WI38 (cell line): ENCODE results near the gene TIMM10.

ENCODE experiments used
- H3K4me3 ChIP-seq: 2 replicates; pipeline ENCODE4 v1.5.1; 2011; ENCODE audit warnings: low read depth, mild to moderate bottlenecking, control low read depth, low read length
- CTCF ChIP-seq: IDR thresholded peaks from 2 replicates; pipeline ENCODE4 v1.5.1; 2012; ENCODE audit warnings: low read depth, mild to moderate bottlenecking, control low read depth, low read length

Gene TIMM10

GRCh38 chr11:57530596-57531507 is at the start of gene TIMM10:
TSS of gene TIMM10 (minus strand) at chr11:57530754. CDS start at chr11:57530189, 565 bp downstream.
- peak within 1 kb of the TSS; percentile 86 for H3K4me3 ChIP-seq
- TF ChIP-seq CTCF, result no peak

- no peak for TF ChIP-seq CTCF
- no peak overlapping the region for H3K4me3 ChIP-seq
Observed at GRCh38 chr11:57574061-57574460, 43.5 kb upstream of the TIMM10 start.

GRCh38 chr11:57571606-57572005 is 41.1 kb upstream of the TIMM10 start:
- no peak overlapping the region for H3K4me3 ChIP-seq
- no peak for TF ChIP-seq CTCF

DNA sequence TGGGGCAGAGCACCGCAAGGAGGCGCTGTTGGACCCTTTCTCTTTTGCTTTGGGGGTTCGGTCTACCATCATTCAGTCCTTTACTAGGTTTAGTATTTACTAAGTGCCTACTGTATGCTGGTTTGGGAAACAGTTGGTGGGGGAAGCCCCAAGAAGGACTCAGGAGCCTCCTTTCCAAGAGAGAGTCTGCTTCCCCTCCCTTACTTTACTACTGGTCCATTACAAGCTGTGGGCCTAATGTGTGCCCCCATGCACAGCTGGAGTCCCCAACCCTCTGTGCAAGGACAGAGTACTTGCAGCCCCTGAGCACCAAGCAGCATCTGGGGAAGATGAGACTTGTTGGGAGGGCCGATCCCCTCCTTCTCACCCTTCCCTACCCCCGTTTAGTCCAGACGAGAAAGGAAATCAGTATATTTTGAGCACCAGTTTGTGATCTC is 37.8 kb upstream of the TIMM10 start:
- H3K4me3 ChIP-seq, result peak overlapping the region; percentile 80
- peak; percentile 93 for TF ChIP-seq CTCF

DNA sequence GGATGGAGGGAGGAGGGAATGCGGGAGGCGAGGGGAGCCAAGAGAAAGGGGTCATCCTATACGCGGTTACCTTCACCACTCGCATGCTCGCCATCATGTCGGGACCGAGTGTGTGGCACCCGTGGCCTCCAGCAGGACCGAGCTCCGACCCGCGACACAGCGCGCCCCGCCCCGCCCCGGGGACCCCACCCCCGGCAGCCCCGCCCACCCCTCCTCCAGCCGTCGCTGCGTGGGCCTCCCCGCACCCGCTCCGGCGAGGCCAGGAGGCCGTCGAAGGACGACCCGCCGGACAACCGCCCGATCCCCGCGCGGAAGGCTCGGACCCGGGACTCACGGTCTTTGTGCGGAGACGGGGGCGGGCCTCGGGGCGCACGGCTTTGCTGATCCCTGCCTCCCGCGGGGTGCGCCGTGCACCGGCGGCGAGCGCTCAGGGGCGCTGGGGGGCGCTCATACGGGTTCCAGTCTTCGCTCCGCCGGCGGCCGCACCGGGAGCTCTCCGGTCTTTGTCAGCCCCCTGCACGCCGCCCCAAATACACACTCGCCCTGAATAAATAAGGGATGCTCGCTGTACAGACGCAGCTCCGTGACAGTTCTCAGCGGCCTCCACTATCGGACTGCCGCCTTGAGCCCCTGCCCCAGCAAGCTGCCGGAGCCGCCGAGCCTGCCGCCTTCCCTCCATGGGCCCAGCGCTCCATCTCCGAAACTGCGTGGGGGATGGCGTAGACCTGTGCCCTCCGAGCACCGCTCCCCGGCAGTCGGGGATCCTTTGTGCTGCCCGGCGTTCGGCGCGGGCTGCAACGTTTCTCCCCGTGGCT is 37.2 kb upstream of the TIMM10 start, which contains the start of gene UBE2L6:
TSS of gene UBE2L6 (minus strand) at position 158 of the 815 bp plus-strand sequence. CDS start at position 97, 61 bp downstream.
- no peak for TF ChIP-seq CTCF
- peak within 1 kb of the TSS; percentile 80 for H3K4me3 ChIP-seq

DNA sequence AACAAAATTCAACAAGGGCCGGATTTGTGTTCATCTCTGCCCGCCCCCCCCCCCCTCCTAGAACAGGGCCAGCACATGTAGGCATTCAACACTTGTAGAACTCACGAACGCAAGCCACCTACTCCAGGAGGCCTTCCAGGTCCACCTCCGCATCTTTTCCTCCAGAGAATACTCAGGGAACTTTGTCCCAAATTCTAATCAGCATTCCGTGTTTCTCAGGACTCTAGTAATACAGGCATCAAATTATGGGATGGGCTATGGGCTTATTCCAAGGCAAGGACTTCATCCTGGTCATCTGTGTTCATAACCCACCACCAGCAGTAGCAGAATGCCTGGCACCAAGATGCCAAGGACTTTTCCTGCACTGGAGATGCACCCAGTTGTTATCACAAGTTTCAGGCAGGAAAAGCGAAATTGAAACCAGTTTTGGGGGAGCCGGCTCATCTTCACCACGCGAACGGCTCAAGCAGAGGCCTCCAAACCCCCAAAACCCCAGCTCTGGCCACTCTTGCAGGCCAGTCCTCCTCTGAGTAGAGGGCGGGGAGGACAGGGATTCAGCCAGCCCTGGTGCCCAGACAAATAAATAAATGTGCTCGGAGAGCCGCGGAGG is 36.5 kb upstream of the TIMM10 start:
- peak overlapping the region; percentile 80 for H3K4me3 ChIP-seq
- no peak for TF ChIP-seq CTCF
